Progenitor cell of endocrine pancreas (in vitro differentiated cells): ENCODE data around the gene PLPP4. TPM values are rescaled to one million over a fixed set of nuclear protein-coding genes. Genes with fewer than 3 reads are reported as not detected.
A peak's percentile ranks its signal among the peaks of the same experiment; 100 is the strongest.

Experiments
- DNase-seq: peaks from one replicate; pipeline ENCODE4 v3.0.0; 2021; ENCODE audit warnings: low spot score; ENCODE audit not compliant: unreplicated experiment
- H3K27ac Mint-ChIP-seq: 2 replicates; pipeline ENCODE4 v1.8.0; 2021; ENCODE audit warnings: mild to moderate bottlenecking, moderate library complexity, mixed read lengths
- H3K27me3 Mint-ChIP-seq: 2 replicates; pipeline ENCODE4 v1.8.0; 2021; ENCODE audit warnings: mixed read lengths
- H3K36me3 Mint-ChIP-seq: 2 replicates; pipeline ENCODE4 v1.8.0; 2022; ENCODE audit warnings: mixed read lengths; ENCODE audit not compliant: insufficient read depth
- H3K4me1 Mint-ChIP-seq: 2 replicates; pipeline ENCODE4 v1.8.0; 2021; ENCODE audit warnings: low read depth, mixed read lengths
- H3K4me3 Mint-ChIP-seq: 2 replicates; pipeline ENCODE4 v1.8.0; 2021; ENCODE audit warnings: low read depth, mild to moderate bottlenecking, moderate library complexity, mixed read lengths
- H3K9me3 Mint-ChIP-seq: 2 replicates; pipeline ENCODE4 v1.8.0; 2021; ENCODE audit warnings: low read depth, mixed read lengths
- total RNA-seq: library from RNA; stranded (reverse); gene quantifications from 2 replicates; pipeline ENCODE4 v1.2.1, GENCODE V29; 2021
- TF ChIP-seq, protein P1 (sequence below): fragments of 200-600 bp; sonication (generic); IDR thresholded peaks from one replicate; pipeline ENCODE4 v1.5.0; 2021; ENCODE audit warnings: antibody characterized with exemption, mild to moderate bottlenecking; ENCODE audit not compliant: unreplicated experiment

The PLPP4 gene
- total RNA-seq, 1 donor from 2014 or later: not detected

DNA sequence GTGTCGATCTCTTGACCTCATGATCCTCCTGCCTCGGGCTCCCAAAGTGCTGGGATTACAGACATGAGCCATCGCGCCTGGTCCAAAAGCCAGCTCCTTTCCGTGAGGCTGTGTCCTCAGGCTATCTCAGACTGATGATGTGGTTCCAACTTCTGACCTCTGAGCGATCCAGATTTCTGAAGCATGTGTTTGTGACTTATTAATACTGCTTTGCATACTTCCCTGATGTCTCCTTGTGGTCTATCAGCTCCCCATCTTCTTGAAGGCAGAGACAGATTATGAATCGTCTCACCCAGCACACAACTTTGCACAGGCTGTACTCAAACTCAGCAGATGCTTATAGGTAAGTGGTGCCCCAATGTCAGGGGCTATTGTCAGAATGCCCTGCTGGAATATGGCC is 2.0 kb upstream of the PLPP4 start:
- DNase-seq: no peak
- Mint-ChIP-seq H3K36me3 (no peaks in the 10 kb centered on the region), H3K4me3 (no peak overlapping the region), H3K4me1 (peaks cover 8% of the 10 kb centered on the region), H3K27me3 (peaks cover 64% of the 10 kb centered on the region), H3K9me3 (no peaks in the 10 kb centered on the region), H3K27ac (peak overlapping the region; percentile 69)
- TF ChIP-seq, protein P1, sequence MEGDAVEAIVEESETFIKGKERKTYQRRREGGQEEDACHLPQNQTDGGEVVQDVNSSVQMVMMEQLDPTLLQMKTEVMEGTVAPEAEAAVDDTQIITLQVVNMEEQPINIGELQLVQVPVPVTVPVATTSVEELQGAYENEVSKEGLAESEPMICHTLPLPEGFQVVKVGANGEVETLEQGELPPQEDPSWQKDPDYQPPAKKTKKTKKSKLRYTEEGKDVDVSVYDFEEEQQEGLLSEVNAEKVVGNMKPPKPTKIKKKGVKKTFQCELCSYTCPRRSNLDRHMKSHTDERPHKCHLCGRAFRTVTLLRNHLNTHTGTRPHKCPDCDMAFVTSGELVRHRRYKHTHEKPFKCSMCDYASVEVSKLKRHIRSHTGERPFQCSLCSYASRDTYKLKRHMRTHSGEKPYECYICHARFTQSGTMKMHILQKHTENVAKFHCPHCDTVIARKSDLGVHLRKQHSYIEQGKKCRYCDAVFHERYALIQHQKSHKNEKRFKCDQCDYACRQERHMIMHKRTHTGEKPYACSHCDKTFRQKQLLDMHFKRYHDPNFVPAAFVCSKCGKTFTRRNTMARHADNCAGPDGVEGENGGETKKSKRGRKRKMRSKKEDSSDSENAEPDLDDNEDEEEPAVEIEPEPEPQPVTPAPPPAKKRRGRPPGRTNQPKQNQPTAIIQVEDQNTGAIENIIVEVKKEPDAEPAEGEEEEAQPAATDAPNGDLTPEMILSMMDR: no peak

DNA sequence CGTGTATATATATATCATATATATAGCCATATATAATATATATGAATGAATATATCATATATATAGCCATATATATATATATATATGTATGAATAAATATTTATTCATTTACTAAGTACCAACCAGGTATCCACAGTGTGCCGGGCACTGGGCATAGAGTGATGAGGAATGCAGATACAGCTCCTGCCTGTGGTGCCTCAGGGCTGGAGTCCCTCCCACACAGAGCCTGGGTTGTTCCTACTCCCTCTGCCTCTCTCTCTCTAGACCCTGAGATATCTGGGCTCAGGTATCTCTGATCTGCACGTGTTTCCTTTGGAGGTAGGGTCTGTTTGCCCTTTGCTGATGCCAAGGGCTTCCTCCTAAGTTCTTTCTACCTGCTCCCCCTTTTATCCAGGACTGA is 1.4 kb upstream of the PLPP4 start:
- TF ChIP-seq, protein P1: no peak
- Mint-ChIP-seq H3K27ac (no peak overlapping the region), H3K27me3 (peaks cover 70% of the 10 kb centered on the region), H3K4me3 (no peak overlapping the region), H3K4me1 (peaks cover 8% of the 10 kb centered on the region), H3K9me3 (no peaks in the 10 kb centered on the region), H3K36me3 (no peaks in the 10 kb centered on the region)
- no peak for DNase-seq

DNA sequence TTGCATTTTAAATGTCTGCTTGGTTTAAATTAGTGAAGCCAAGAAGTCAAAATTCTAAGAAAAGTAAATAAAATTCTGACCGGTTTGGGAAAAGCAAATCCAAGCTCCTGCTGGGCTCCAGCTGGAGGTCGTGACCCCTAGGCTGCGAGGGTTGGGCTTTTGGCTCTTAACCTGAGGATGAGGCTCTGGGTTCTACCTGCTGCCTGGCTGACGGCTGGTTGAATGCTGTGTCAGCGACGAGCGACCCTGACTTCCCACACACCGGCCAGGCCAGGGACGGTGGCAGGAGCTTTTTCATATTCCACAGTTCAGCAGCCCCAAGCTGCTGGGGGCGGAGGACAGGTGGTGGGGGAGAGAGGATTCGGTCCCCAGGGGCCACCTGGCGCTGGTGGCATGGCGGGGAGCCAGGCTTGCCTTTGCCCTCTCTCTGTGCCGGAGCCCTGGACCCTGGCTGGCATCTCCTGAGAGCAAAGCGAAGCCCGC is 843 bp upstream of the PLPP4 start:
- Mint-ChIP-seq H3K4me1 (peaks cover 8% of the 10 kb centered on the region), H3K36me3 (no peaks in the 10 kb centered on the region), H3K27me3 (peaks cover 76% of the 10 kb centered on the region), H3K4me3 (peak overlapping the region; percentile 83), H3K27ac (no peak overlapping the region), H3K9me3 (no peaks in the 10 kb centered on the region)
- no peak for DNase-seq
- TF ChIP-seq, protein P1: no peak

DNA sequence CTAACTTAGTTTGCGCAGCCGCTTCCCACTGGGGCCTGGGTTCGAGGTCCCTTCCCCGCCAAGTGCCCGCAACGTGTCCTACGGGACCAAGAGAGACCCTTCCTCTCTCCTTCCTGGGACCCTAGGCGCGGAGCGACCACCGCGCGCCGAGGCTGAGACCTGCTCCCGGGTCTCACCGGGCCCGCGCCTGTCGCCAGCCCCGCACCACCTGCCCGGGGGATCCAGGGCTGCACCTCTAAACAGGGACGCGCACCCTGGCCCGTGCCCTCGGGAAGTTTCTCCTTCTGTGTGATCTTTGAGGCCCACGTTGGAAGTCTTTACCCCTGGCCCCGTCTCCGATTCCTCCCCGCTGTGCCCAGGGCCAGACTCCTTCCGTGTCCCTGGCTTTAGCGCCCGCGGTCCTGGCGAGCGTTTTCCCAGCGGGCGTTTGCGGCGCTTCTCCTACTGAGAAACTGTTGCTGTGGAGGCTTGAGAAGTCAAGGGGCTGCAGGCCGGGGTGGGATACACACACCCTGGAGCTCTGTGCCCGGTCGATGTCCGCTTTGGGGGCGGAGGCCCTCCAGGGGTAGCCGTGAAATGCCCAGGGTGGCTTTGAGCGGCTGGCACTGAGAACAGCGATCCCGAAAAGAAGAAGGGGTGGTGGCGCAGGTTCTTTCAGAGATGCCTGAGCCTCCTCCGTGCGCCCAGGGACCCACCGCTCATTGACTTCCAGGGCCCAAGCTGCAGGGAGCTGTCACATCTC is 575 bp downstream of the PLPP4 start:
- peaks cover 80% of the 10 kb centered on the region for H3K27me3 Mint-ChIP-seq
- H3K4me3 Mint-ChIP-seq: peak overlapping the region; percentile 70
- H3K9me3 Mint-ChIP-seq: no peaks in the 10 kb centered on the region
- no peaks in the 10 kb centered on the region for H3K36me3 Mint-ChIP-seq
- TF ChIP-seq, protein P1: no peak
- DNase-seq: no peak
- H3K4me1 Mint-ChIP-seq: peaks cover 8% of the 10 kb centered on the region
- no peak overlapping the region for H3K27ac Mint-ChIP-seq

DNA sequence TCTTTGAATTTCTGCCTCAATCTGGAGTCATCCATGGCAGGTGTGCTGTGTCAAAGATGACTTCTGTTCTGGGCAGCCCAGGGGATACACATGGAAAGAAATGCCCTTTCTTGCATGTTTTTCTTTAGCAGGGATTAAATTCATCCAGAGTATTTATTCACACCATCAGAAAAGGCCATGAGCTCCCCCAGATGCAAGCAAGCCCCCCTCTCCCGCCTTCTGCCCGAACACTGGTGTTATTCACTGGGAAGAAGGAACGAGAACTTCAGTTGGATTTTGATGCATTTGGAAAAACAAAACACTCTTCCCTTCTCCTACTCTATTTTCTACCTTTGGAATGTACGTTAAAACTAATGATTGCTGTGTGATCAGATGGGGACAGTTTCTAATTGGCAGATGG is 1.4 kb downstream of the PLPP4 start:
- Mint-ChIP-seq H3K36me3 (no peaks in the 10 kb centered on the region), H3K27ac (no peak overlapping the region), H3K9me3 (no peaks in the 10 kb centered on the region), H3K4me1 (peaks cover 8% of the 10 kb centered on the region), H3K27me3 (peaks cover 76% of the 10 kb centered on the region), H3K4me3 (peak overlapping the region; percentile 70)
- TF ChIP-seq, protein P1: no peak
- no peak for DNase-seq
